ENCODE data around the gene SLC27A5.

GRCh38 chr19:58544591-58545285 is 32.9 kb upstream of the SLC27A5 start:
- TF ChIP-seq ZNF274 (IDR thresholded peaks at IDR 0.05; ENCODE audit: low read depth, low read length) (no peak), YY1 (IDR thresholded peaks at IDR 0.05; ENCODE audit: insufficient read depth, insufficient read length) (no peak), SUZ12 (IDR thresholded peaks at IDR 0.05; ENCODE audit: extremely low read depth, insufficient read depth, insufficient read length) (no peak)

Data from NT2/D1 (cell line).